NCI-H146 treated with DMSO at 0.1 percent for 48 hours (cell line): ENCODE measurements around the gene SLC31A2.
A peak's percentile ranks its signal among the peaks of the same experiment; 100 is the strongest.
"Not testable (repeated sequence)": the region's sequence is repeated elsewhere in the genome, so short reads cannot be mapped to it uniquely, and the experiment has no call there.

ENCODE experiments used
- DNase-seq: peaks from one replicate; lab custom pipeline; 2025; ENCODE audit not compliant: unreplicated experiment; lab: John Stamatoyannopoulos, UW

SLC31A2 gene

DNA sequence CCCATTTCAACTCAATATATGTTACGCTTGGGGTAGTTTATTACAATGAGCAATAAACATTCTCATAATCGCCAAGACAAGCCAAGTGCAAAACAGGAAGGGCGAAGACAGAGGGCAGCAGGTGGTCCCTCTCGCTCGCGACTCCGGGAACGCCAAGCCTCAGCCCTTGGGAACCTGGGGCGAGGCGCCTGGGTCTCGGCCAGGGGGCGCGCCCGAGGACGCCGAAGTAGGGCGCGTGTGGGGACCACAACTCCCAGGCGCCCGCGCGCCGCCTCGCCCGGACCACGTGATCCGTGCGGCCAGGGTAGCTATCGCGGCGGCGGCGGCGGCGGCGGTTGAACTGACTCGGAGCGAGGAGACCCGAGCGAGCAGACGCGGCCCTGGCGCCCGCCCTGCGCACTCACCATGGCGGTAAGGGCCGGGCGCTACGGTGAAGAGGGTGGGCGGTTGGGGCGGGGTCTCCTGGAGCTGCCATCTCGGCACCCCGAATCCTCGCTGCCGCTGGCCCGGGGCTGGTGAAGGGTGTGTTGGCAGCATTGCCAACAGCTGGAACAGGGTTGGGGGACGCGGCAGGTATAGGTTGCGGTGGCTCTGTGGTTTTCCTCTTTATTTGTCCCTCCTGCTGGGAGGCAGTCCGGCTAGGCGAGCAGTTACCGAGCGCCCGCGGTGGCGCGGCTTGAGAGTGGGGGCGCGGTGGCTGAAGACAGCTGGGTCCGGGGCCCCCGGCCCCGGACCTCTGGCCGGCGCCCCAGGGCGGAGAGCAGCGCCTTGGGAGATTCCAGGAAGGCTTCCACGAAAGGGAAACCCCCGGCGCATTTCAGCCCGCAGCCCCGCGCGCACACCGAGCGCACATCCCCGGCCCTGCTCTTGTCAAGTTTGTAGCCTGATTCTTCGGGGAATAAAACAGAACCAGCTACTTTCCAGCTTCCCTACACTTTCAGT, at the start of gene SLC31A2:
Gene SLC31A2, plus strand, starts transcription at position 338 of the 942 bp plus-strand sequence. Its CDS starts 68 bp downstream, at position 406.
- peak; percentile 23 for DNase-seq

DNA sequence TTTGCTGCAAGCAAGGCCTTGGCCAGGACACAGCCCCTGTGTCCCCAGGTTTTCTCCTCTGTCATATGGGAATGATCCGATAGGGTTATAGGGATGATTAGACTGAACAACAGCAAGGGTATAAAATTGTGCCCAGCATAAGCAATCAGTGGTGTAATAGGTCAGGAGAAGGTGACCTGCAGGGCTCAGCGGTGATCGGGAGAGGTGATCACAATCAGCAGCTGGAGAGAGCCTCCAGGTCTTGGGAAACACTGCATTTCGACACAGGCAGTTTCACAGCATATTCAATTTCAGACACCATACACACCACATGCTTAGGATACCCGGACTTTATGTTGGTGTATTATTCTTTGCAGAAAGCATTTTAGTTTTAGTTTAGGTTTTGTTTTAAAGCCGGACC, 45.5 kb upstream of the SLC31A2 start:
- DNase-seq, result not testable (repeated sequence)

- DNase-seq, result not testable (repeated sequence)
Observed at GRCh38 chr9:113111065-113111951, 39.5 kb upstream of the SLC31A2 start.

DNA sequence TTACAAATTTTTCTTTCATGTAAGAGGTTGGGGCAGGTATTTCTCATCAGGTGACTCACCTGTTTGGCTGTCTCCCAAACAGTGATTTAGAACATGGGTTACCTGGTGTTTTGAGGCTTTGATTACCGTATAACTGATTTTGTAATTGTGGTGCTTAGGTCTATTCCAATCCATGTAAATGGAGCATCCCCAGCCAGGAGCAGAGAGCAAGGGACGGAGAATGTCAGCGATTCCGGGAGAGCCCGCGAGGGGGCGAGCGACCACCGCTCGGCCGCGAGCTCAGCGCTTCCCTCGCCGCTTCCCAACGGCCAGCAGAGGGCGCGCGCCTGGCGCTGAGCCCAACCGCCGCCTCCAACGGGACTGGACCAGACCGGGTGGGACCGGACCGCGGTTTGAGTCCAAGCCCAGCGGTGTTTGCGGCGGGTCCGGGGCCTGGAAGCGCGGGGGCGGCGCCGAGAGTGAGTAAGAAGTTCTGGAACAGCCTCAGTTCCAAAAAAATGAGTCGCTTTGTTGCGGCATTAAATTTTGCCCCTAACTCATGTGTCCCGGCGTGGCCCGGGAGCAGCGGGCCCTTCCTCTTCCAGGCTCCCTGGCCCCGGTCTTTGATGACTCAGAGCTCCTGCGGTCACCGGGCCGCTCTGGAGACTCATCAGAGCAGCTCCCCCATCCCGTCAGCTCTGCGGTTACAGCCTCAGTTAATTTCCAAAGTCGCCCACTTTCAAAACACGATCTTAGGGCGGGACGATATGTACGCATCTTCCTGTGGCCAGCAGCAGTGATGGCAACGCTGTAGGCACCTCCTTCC, 37.9 kb upstream of the SLC31A2 start:
- not testable (repeated sequence) for DNase-seq

DNA sequence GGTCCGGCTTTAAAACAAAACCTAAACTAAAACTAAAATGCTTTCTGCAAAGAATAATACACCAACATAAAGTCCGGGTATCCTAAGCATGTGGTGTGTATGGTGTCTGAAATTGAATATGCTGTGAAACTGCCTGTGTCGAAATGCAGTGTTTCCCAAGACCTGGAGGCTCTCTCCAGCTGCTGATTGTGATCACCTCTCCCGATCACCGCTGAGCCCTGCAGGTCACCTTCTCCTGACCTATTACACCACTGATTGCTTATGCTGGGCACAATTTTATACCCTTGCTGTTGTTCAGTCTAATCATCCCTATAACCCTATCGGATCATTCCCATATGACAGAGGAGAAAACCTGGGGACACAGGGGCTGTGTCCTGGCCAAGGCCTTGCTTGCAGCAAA, 32.0 kb upstream of the SLC31A2 start:
- not testable (repeated sequence) for DNase-seq

DNA sequence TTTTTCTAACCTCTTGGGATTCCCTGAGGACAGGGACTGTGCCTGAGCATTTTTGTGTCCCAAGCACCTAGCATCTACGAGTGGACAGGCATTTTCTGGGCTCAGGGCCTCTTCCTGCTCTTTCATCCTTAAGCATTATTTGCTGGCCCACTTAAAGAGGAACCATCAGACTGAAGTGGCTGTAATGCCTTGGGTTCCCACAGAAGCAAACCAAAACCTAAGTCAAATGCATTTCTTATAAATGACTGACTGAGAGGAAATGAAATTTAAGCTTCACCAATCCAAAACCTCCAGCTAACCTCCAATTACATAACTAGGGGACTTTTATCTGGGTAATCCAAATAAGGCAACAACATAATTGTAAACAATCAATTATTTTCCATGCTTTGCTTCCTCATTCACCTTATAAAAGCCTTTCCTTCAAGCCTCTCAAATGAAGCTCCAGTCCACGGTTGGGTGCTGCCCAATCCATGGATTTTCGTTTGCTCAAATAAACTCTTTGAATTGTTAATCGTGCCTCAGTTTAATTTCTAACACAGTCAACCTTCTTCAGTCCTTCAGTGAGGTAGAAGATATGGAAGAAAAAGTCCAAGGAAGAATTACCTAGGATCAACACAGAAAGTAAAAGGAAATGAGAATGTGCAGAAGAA, 25.3 kb upstream of the SLC31A2 start:
- no peak for DNase-seq

- DNase-seq, result no peak
Observed at GRCh38 chr9:113129466-113129865, 21.3 kb upstream of the SLC31A2 start.

- no peak for DNase-seq
Observed at GRCh38 chr9:113129884-113130283, 20.9 kb upstream of the SLC31A2 start.

GRCh38 chr9:113131689-113132151, 19.1 kb upstream of the SLC31A2 start:
- no peak for DNase-seq

GRCh38 chr9:113137196-113138168, 13.3 kb upstream of the SLC31A2 start:
- no peak for DNase-seq

DNA sequence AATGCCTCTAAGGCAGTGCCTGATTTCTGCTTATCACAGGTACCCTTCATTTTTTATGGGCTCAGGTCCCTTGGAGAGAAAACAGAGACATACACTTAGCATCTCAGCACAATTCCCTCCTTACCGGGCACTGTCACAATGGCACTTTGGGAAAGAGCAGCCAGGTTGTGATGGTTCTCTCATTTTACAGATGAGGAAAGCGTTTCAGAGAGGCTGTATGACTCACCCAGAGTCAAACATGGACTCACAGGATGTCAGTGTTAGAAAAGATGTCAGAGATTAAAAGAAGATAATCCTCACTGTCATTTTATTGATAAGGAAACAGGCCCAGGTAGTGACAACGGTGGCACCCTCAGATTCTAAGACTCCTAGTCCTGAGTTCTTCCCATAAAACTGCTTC, 12.0 kb upstream of the SLC31A2 start:
- no peak for DNase-seq

DNA sequence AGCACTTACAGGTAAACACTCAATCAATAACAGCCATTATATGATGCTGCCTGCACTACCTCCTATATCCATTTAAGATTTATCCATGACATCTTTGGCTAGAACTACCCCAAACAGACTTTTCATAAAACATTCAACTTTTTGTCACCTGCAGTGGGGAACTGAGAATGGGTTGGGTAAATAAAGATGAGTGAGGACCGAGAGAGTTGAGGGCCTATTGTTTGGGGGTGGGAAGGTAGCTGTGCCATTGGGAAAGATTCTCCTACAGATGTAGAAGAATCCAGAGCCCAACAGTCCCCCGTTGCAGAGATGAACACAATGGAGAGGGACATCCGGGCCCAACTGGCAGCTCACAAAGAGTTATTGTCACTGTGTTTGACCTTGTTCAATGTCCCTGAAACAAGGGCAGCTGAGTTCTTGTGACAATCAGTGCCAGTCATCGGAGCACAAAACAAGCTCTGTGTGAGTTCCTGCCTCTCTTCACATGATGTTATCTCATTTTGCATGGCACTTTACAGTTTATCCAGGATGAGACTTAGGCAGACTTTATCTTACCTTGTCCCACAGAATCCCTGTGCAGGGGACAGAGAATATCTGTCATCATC, 11.5 kb upstream of the SLC31A2 start:
- DNase-seq, result no peak

- no peak for DNase-seq
Observed at GRCh38 chr9:113139953-113140352, 10.9 kb upstream of the SLC31A2 start.

DNA sequence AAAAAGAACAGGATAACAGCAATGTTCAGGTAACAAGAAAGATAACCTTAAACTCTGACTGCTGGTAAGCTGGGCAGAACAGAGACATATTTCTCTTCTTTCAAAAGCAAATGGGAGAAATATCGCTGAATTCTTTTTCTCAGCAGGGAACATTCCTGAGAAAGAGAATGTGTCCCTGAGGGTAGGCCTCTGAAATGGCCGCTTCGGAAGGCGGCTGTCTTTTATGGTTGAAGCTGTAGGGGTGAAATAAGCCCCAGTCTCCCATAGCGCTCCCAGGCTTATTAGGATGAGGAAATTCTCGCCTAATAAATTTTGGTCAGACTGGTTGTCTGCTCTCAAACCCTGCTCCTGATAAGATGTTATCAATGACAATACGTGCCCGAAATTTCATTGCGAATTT, 9.9 kb upstream of the SLC31A2 start:
- DNase-seq, result not testable (repeated sequence)

- DNase-seq, result no peak
Observed at GRCh38 chr9:113143432-113144227, 7.2 kb upstream of the SLC31A2 start.

DNA sequence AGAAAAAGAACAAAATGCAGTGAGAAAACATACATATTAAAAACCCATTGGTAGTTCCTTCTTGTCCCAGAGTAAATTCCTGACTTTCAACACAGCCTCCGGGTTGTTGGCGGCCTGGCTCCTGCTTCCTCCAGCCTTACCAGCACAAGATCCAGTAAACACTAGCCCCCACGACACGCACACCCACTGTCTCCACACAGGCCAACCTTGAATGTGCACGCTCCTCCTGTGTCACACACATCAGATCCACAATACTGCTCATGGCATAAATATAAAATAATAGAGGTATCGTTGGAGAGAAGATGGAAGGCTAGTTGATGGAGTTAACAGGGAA, 2.5 kb upstream of the SLC31A2 start:
- no peak for DNase-seq

- DNase-seq, result no peak
Observed at GRCh38 chr9:113148781-113149510, 1.9 kb upstream of the SLC31A2 start.
